Adrenal gland (tissue), 12 donors: ENCODE results near the gene FOSB. TPM values are rescaled to one million over a fixed set of nuclear protein-coding genes. Genes with fewer than 3 reads are reported as not detected.
A peak's percentile ranks its signal among the peaks of the same experiment; 100 is the strongest.

Experiments used
- DNase-seq, 7 donors: peaks; one replicate each; pipeline ENCODE4 v3.0.0-alpha.2; 2019 to 2020
- H3K27ac ChIP-seq, 5 donors: fragments of 200-600 bp; sonication (generic) in 4 of 5; 1 replicate in 3 of 5; 2 replicates in 2 of 5; pipeline versions ENCODE4 v1.5.1 to v1.8.0; 2016 to 2020; ENCODE audit warnings: mild to moderate bottlenecking in 1 of 5
- H3K27me3 ChIP-seq: fragments of 200-600 bp; 2 replicates; pipeline ENCODE4 v1.8.0; 2021
- H3K36me3 ChIP-seq, 2 donors: fragments of 200-600 bp; replicated peaks in 1 of 2; 1 replicate in 1 of 2; 2 replicates in 1 of 2; pipeline versions ENCODE4 v1.5.1 to v1.8.0; 2018 to 2022
- H3K4me1 ChIP-seq, 2 donors: fragments of 200-600 bp; replicated peaks in 1 of 2; 1 replicate in 1 of 2; 2 replicates in 1 of 2; pipeline versions ENCODE4 v1.5.1 to v1.8.0; 2018 to 2021
- H3K4me3 ChIP-seq, 4 donors: fragments of 200-600 bp; sonication (generic) in 3 of 4; one replicate each; pipeline ENCODE4 v1.5.1; 2016 to 2018
- H3K9me3 ChIP-seq, 3 donors: fragments of 200-600 bp; sonication (generic) in 1 of 3; replicated peaks in 1 of 3; 1 replicate in 2 of 3; 2 replicates in 1 of 3; pipeline versions ENCODE4 v1.5.1 to v1.8.0; 2016 to 2021
- POLR2A ChIP-seq, 2 donors: fragments of 450-650 bp; IDR thresholded peaks; one replicate each; pipeline ENCODE4 v1.6.1; 2017; ENCODE audit warnings: antibody characterized with exemption in 2 of 2, mild to moderate bottlenecking in 2 of 2, moderate library complexity in 1 of 2
- WGBS, 4 donors: extraction: QIAGEN DNeasy Blood & Tissue Kit in 2 of 4; methylation state at CpG; one replicate each; pipeline versions ENCODE4 v1.1.5 to v1.1.7; 2013 to 2017; 5-methylcytosine and 5-hydroxymethylcytosine counted together
- intact Hi-C, 2 donors: fragments of 100-400 bp; cut with DNase I; formaldehyde crosslinking; loops; one replicate each; pipeline versions ENCODE4 v1.14.1 to v1.15.0; 2022 to 2023
- polyA plus RNA-seq, 3 donors: library from polyadenylated mRNA; stranded (reverse); fragments of 200-250 nt in 2 of 3; fragments of 350-450 nt in 1 of 3; fragmentation: Illumina TruSeq in 1 of 3; extraction: RNeasy Lipid Tissue Mini Kit (QIAGEN cat#74804) in 1 of 3; gene quantifications; one replicate each; pipeline ENCODE4 v1.2.3, GENCODE V29; 2013 to 2014
- total RNA-seq, 9 donors: library from RNA; depleted of rRNA in 4 of 9; stranded (reverse); fragments of >200 nt in 4 of 9; fragments of 120-200 nt in 1 of 9; fragmentation: NEBNext Ultra II Directional in 1 of 9; extraction: Animal tissue kit (Norgen Biotek cat#: 25700) in 1 of 9; gene quantifications; one replicate each; pipeline versions ENCODE4 v1.1.0 to v1.2.4, GENCODE V29; 2013 to 2023
- TF ChIP-seq, protein P1 (sequence below), 6 experiments: fragments of 450-650 bp in 4 of 6; fragments of 200-600 bp in 2 of 6; sonication (generic) in 1 of 6; IDR thresholded peaks; 1 replicate in 5 of 6; 2 replicates in 1 of 6; pipeline versions ENCODE4 v1.5.1 to v1.8.0; 2016 to 2021; ENCODE audit warnings: antibody characterized with exemption in 6 of 6, mild to moderate bottlenecking in 2 of 6, moderate library complexity in 1 of 6
- donor health status: healthy with polysubstance abuse.
- donor health status: Bipolar disorder and iron deficiency.
- donor health status: DM: yes; HTN: yes; CAD: no.
- donor health status: DM: no; HTN: no; CAD: no.
- donor health status: DM: no; HTN: no; CAD: no.
- donor health status: DM: yes; HTN: yes; CAD: no.

The FOSB gene
- total and polyA plus RNA-seq, 12 donors, result 0.95 to 21.7 (median 3.6) TPM

DNA sequence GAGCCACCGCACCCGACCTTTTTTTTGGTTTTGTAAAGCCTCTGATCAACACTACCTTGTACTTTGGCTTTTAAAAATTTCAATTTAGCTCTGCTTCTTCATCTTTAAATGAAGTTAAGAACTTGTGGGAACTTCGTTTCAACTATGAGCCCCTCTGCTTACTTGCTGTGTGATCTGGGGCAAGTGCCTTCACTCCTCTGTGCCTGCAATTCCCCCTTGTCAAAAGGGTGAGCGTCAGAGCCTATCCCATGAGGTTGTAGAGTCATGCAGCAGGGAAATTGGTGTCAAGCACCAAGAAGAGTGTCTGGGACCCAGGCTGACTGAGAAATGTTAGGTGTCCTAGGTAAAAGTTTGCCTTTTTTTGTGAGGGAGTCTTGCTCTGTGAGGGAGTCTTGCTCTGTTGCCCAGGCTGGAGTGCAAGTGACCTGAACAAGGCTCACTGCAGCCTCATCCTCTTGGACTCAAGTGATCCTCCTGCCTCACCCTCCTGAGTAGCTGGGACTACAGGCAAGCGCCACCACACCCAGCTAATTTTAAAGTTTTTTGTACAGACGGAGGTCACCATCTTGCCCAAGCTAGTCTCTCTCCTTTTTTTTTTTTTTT lies 45.2 kb downstream of the FOSB start:
- intact Hi-C loops, result no loop called here
- Histone ChIP-seq H3K27ac (no peak overlapping the region), H3K4me1 (peaks cover 19 to 46% of the 10 kb centered on the region in 2 donors), H3K27me3 (no peaks in the 10 kb centered on the region), H3K36me3 (peaks cover 0 to 6% of the 10 kb centered on the region in 2 donors), H3K9me3 (no peaks in the 10 kb centered on the region), H3K4me3 (no peak overlapping the region)
- DNase-seq, result no peak
- 82 to 95% (median 87%) methylated on average over 6 of the region's 6 CpGs for WGBS, 4 donors
- TF ChIP-seq POLR2A (IDR thresholded peaks at IDR 0.05), result no peak
- TF ChIP-seq, protein P1, sequence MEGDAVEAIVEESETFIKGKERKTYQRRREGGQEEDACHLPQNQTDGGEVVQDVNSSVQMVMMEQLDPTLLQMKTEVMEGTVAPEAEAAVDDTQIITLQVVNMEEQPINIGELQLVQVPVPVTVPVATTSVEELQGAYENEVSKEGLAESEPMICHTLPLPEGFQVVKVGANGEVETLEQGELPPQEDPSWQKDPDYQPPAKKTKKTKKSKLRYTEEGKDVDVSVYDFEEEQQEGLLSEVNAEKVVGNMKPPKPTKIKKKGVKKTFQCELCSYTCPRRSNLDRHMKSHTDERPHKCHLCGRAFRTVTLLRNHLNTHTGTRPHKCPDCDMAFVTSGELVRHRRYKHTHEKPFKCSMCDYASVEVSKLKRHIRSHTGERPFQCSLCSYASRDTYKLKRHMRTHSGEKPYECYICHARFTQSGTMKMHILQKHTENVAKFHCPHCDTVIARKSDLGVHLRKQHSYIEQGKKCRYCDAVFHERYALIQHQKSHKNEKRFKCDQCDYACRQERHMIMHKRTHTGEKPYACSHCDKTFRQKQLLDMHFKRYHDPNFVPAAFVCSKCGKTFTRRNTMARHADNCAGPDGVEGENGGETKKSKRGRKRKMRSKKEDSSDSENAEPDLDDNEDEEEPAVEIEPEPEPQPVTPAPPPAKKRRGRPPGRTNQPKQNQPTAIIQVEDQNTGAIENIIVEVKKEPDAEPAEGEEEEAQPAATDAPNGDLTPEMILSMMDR (IDR thresholded peaks at IDR 0.05), result no peak

DNA sequence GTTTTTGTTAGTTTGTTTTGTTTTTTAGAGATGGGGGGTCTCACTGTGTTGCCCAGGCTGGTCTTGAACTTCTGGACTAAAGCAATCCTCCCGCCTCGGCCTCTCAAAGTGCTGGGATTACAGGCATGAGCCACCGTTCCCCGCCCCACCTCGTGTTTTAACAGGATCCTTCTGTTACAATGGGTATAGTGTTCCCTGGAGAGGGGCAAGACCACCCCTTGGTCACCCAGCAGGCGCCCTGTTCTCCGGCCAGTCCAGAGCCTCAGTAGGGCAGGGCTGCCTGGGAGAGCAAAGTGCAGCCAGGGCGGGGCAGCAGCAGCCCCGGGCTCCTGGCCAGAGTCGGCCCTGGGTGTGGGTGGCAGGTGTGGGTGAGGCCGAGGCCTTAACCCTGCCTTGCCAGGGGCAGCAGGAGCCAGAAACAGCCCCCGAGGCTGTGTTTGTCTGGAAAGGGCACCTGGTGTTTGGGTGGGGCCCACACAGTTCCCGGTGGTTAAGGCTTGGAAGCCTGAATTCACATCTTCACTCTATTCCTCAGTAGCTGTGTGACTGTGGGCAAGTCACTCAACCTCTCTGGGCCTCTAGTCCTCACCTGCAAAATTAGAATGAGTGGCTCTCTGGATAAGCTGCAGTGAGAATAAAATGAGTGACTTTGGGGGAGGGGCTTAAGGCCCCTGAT lies 46.7 kb downstream of the FOSB start:
- H3K4me3 ChIP-seq, result peak overlapping the region in 1 of 4 donors; percentile 39
- 60 to 87% (median 71%) methylated on average over 3 to 13 of the region's 13 CpGs for WGBS, 4 donors
- no peaks in the 10 kb centered on the region for H3K27me3 ChIP-seq
- H3K27ac ChIP-seq, result peak overlapping the region in 4 of 5 donors; percentile 32 to 79 (median 50)
- intact Hi-C loops, result no loop called here
- TF ChIP-seq, protein P1 (IDR thresholded peaks at IDR 0.05), result no peak
- TF ChIP-seq POLR2A (IDR thresholded peaks at IDR 0.05), result no peak
- peaks cover 0 to 21% of the 10 kb centered on the region in 2 donors for H3K36me3 ChIP-seq
- no peaks in the 10 kb centered on the region for H3K9me3 ChIP-seq
- no peak for DNase-seq
- H3K4me1 ChIP-seq, result peaks cover 18 to 41% of the 10 kb centered on the region in 2 donors

DNA sequence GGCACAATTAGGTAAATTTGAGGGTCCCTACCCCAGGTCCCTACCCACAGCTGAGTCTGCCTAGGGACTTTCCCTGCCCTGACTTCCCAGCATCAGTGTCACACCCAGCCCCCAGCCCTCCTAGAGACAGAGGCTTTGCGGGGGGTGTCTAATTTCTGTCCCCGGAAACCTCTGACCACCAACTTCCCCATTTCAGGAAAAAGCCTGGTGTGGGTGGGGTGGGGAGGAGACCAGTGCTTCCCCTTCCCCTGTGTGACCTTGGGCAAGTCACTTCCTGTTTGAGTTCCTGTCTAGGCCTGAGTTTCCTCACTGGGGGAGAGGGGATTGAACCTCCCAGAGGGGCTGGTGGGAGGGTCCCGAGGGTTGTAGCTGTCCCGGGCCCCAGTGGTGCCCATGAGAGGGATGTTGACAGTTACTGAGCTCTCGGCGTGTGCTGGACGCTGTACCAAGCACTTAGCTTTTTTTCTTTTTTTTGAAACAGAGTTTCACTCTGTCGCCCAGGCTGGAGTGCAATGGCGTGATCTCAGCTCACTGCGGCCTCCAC lies 47.4 kb downstream of the FOSB start:
- Histone ChIP-seq H3K4me3 (peak overlapping the region in 1 of 4 donors; percentile 39), H3K9me3 (no peaks in the 10 kb centered on the region), H3K27me3 (no peaks in the 10 kb centered on the region), H3K27ac (peak overlapping the region in 4 of 5 donors; percentile 32 to 79 (median 50)), H3K36me3 (peaks cover 0 to 24% of the 10 kb centered on the region in 2 donors), H3K4me1 (peaks cover 13 to 35% of the 10 kb centered on the region in 2 donors)
- intact Hi-C loops, result no loop called here
- DNase-seq, result peak in 4 of 7 donors; percentile 46 to 78 (median 58)
- 71 to 76% (median 73%) methylated on average over 8 to 10 of the region's 10 CpGs for WGBS, 4 donors
- TF ChIP-seq, protein P1 (IDR thresholded peaks at IDR 0.05), result no peak
- no peak for TF ChIP-seq POLR2A (IDR thresholded peaks at IDR 0.05)

DNA sequence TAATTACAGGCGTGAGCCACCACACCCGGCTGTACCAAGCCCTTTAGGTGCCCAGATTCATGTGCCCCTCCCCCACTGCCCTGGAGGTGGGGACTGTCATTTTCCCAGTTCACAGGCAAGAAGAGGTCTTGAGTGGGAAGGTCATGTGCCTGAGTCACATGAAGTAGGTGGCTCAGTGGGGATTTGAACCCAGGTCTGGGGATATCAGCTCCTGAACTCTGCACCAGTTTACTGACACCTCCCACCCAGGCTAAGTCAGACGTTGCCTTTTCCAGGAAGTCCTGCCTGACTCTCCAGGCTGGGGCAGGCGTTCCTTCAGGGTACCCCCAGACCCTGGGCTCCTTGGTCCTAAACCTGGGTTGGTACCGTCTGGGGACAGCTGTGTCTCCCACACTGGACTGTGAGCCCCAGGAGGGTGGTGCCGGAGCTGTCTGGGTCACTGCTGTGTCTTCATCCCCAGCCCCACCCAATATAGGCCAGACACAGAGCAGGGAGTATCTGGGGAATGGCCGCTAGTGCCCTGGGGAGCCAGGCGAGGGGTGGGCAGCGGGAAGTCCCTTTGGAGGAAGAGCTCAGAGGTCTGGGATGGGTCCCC lies 48.1 kb downstream of the FOSB start:
- 75 to 89% (median 78%) methylated on average over 6 to 9 of the region's 9 CpGs for WGBS, 4 donors
- Histone ChIP-seq H3K27ac (peak overlapping the region in 3 of 5 donors; percentile 47 to 79 (median 52)), H3K27me3 (no peaks in the 10 kb centered on the region), H3K36me3 (peaks cover 0 to 31% of the 10 kb centered on the region in 2 donors), H3K4me1 (peaks cover 10 to 30% of the 10 kb centered on the region in 2 donors), H3K9me3 (no peaks in the 10 kb centered on the region), H3K4me3 (no peak overlapping the region)
- DNase-seq, result no peak
- TF ChIP-seq, protein P1 (IDR thresholded peaks at IDR 0.05), result no peak
- TF ChIP-seq POLR2A (IDR thresholded peaks at IDR 0.05), result no peak
- intact Hi-C loops, result no loop called here
